Measurements from ENCODE around the gene ACKR2. TPM values are rescaled to one million over a fixed set of nuclear protein-coding genes. Genes with fewer than 3 reads are reported as not detected.

Gene ACKR2
- total RNA-seq, 1 donor from 2014 or later = 0.64 TPM

DNA sequence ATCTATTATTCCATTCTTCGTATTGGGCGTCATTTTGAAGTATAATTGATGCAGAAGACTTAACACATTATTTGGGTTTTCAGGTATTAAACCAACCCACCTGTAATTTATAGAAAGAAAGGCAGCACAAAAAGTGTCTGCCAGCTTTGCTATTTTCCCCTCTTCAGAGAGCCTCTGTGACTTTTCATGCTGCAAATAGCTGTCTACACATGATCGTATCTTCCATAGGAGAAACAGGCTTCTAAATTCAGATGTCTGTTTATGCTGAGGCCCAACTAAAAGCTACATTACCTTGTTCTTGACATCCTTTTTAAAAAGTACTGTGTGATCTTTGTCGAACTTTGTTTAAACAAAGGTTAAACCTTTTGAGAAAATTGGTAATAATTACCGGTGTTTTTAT, 5.0 kb downstream of the ACKR2 start:
- Mint-ChIP-seq H3K4me1 (ENCODE audit: low read depth, unreplicated experiment) (peaks cover 11% of the 10 kb centered on the region), H3K9me3 (ENCODE audit: unreplicated experiment) (peaks cover 1% of the 10 kb centered on the region), H3K27me3 (ENCODE audit: unreplicated experiment) (peaks cover 4% of the 10 kb centered on the region), H3K4me3 (ENCODE audit: unreplicated experiment) (no peak overlapping the region), H3K36me3 (ENCODE audit: unreplicated experiment) (no peaks in the 10 kb centered on the region), H3K27ac (ENCODE audit: unreplicated experiment) (no peak overlapping the region)
- DNase-seq = no peak
- TF ChIP-seq, protein P1, sequence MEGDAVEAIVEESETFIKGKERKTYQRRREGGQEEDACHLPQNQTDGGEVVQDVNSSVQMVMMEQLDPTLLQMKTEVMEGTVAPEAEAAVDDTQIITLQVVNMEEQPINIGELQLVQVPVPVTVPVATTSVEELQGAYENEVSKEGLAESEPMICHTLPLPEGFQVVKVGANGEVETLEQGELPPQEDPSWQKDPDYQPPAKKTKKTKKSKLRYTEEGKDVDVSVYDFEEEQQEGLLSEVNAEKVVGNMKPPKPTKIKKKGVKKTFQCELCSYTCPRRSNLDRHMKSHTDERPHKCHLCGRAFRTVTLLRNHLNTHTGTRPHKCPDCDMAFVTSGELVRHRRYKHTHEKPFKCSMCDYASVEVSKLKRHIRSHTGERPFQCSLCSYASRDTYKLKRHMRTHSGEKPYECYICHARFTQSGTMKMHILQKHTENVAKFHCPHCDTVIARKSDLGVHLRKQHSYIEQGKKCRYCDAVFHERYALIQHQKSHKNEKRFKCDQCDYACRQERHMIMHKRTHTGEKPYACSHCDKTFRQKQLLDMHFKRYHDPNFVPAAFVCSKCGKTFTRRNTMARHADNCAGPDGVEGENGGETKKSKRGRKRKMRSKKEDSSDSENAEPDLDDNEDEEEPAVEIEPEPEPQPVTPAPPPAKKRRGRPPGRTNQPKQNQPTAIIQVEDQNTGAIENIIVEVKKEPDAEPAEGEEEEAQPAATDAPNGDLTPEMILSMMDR (IDR thresholded peaks at IDR 0.05; ENCODE audit: partially characterized antibody, unreplicated experiment) = no peak

- Mint-ChIP-seq H3K27ac (ENCODE audit: unreplicated experiment) (no peak overlapping the region), H3K4me3 (ENCODE audit: unreplicated experiment) (no peak overlapping the region)
Observed at GRCh38 chr3:42814914-42815507, 5.8 kb downstream of the ACKR2 start.

DNA sequence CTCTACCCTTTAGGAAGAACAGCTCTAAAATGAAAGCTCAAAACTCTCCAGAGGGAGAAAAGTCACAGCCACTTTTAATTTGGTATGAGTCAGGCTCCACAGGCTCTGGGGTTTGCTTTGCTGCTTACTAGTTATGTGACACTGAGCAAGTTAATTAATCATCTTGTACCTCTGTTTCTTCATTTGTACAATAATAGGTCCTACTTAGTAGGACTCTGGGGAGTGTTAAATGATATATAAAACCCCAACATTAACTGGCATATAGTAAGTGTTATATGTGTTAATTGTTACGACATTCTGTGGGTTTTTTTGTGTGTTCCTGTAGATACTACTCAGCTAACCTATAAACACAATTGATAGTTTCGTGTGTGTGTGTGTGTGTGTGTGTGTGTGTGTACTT, 6.6 kb downstream of the ACKR2 start:
- Mint-ChIP-seq H3K27ac (ENCODE audit: unreplicated experiment) (no peak overlapping the region), H3K4me3 (ENCODE audit: unreplicated experiment) (no peak overlapping the region), H3K4me1 (ENCODE audit: low read depth, unreplicated experiment) (peaks cover 11% of the 10 kb centered on the region), H3K9me3 (ENCODE audit: unreplicated experiment) (no peaks in the 10 kb centered on the region), H3K36me3 (ENCODE audit: unreplicated experiment) (no peaks in the 10 kb centered on the region), H3K27me3 (ENCODE audit: unreplicated experiment) (no peaks in the 10 kb centered on the region)
- TF ChIP-seq, protein P1 (IDR thresholded peaks at IDR 0.05; ENCODE audit: partially characterized antibody, unreplicated experiment) = no peak
- no peak for DNase-seq

More at GRCh38 chr3:42814914-42815507, 5.8 kb downstream of the ACKR2 start:
- no peak for DNase-seq
- no peaks in the 10 kb centered on the region for H3K27me3 Mint-ChIP-seq (ENCODE audit: unreplicated experiment)
- peaks cover 11% of the 10 kb centered on the region for H3K4me1 Mint-ChIP-seq (ENCODE audit: low read depth, unreplicated experiment)
- peaks cover 1% of the 10 kb centered on the region for H3K9me3 Mint-ChIP-seq (ENCODE audit: unreplicated experiment)
- H3K36me3 Mint-ChIP-seq (ENCODE audit: unreplicated experiment) = no peaks in the 10 kb centered on the region
- TF ChIP-seq, protein P1 (IDR thresholded peaks at IDR 0.05; ENCODE audit: partially characterized antibody, unreplicated experiment) = no peak

- no peak overlapping the region for H3K27ac Mint-ChIP-seq (ENCODE audit: unreplicated experiment)
- peak; percentile 24 for DNase-seq
- H3K9me3 Mint-ChIP-seq (ENCODE audit: unreplicated experiment) = no peaks in the 10 kb centered on the region
- TF ChIP-seq, protein P1 (IDR thresholded peaks at IDR 0.05; ENCODE audit: partially characterized antibody, unreplicated experiment) = no peak
- no peaks in the 10 kb centered on the region for H3K36me3 Mint-ChIP-seq (ENCODE audit: unreplicated experiment)
- H3K4me3 Mint-ChIP-seq (ENCODE audit: unreplicated experiment) = no peak overlapping the region
- H3K4me1 Mint-ChIP-seq (ENCODE audit: low read depth, unreplicated experiment) = peaks cover 9% of the 10 kb centered on the region
- H3K27me3 Mint-ChIP-seq (ENCODE audit: unreplicated experiment) = no peaks in the 10 kb centered on the region
Observed at GRCh38 chr3:42819351-42819965, 10.2 kb downstream of the ACKR2 start.

DNA sequence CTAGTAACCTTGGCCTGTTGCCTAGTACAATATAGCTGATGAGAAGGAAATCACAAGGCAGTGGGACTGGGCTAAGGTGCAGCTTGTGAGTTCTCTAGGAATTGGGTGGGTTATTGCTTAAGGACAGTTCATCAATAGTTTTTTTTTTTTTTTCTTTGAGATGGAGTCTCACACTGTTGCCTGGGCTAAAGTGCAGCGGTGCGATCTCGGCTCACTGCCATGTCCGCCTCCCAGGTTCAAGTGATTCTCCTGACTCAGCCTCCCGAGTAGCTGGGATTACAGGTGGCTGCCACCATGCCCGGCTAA, 11.5 kb downstream of the ACKR2 start:
- Mint-ChIP-seq H3K4me1 (ENCODE audit: low read depth, unreplicated experiment) (peaks cover 4% of the 10 kb centered on the region), H3K4me3 (ENCODE audit: unreplicated experiment) (no peak overlapping the region), H3K27me3 (ENCODE audit: unreplicated experiment) (no peaks in the 10 kb centered on the region), H3K36me3 (ENCODE audit: unreplicated experiment) (no peaks in the 10 kb centered on the region), H3K9me3 (ENCODE audit: unreplicated experiment) (no peaks in the 10 kb centered on the region), H3K27ac (ENCODE audit: unreplicated experiment) (no peak overlapping the region)
- DNase-seq = no peak
- TF ChIP-seq, protein P1 (IDR thresholded peaks at IDR 0.05; ENCODE audit: partially characterized antibody, unreplicated experiment) = no peak

All from glutamatergic neuron (in vitro differentiated cells).